HG02970 (cell line): ENCODE data around the gene R3HDM2.

Source experiments
- ATAC-seq: cut with Tn5 transposase; IDR thresholded peaks from one replicate; pipeline ENCODE4 v1.9.1; 2021; ENCODE audit warnings: mild to moderate bottlenecking, moderate library complexity, moderate number of reproducible peaks; ENCODE audit not compliant: unreplicated experiment, low FRiP score

Gene R3HDM2

GRCh38 chr12:57210926-57211692 is 219.7 kb downstream of the R3HDM2 start:
- ATAC-seq: no peak

GRCh38 chr12:57210461-57210860 is 220.4 kb downstream of the R3HDM2 start:
- no peak for ATAC-seq

GRCh38 chr12:57209916-57210315 is 220.9 kb downstream of the R3HDM2 start:
- no peak for ATAC-seq

DNA sequence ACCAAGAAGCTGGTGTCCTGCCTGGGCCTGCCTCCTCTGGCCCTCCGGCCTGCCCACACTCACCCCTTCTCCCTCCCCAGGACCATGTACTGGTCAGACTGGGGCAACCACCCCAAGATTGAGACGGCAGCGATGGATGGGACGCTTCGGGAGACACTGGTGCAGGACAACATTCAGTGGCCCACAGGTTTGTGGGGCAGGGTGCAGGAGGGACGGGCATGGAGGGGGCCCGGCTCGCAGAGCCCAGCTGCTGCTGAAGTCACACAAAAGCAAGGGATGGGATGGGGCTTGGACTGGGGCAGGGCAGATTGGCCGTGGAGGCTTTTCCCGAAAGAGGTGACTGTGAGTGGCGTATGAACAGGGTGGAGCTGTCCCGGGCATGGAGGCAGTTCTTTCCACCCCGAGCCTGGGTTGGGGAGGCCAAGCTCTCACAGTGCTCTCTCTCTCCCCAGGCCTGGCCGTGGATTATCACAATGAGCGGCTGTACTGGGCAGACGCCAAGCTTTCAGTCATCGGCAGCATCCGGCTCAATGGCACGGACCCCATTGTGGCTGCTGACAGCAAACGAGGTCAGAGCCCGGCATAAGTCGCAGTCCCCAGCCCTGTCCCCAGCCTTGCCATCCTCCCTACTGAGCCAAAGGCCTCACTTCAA is 222.1 kb downstream of the R3HDM2 start:
- no peak for ATAC-seq

GRCh38 chr12:57207731-57208630 is 222.9 kb downstream of the R3HDM2 start:
- no peak for ATAC-seq

GRCh38 chr12:57205931-57206330 is 224.9 kb downstream of the R3HDM2 start:
- ATAC-seq: no peak

GRCh38 chr12:57205186-57205585 is 225.7 kb downstream of the R3HDM2 start:
- no peak for ATAC-seq

- ATAC-seq: no peak
These were observed 226.4 kb downstream of the R3HDM2 start for GRCh38 chr12:57204454-57204853.

DNA sequence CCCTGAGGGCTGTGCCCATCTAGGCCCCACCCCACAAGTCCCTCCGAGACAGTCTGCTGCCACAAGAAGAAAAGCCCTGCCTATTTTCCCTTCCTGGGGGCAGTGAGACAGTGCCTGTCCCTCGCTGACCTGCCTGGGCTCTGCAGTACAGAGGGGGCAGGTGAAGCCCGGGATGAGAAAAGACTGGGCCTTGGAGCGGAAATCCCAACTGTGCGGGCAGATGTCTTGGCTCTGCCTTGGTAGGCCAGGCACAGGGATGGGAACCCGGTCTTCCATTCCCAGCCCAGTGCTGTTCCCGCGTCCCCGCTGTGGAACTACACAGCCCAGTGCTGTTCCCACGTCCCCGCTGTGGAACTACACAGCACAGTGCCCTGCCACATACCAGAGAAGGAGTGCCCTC is 227.1 kb downstream of the R3HDM2 start:
- ATAC-seq: no peak
